ENCODE measurements around the gene HTR2A.

Gene HTR2A

GRCh38 chr13:46803586-46803985 lies 93.3 kb downstream of the HTR2A start:
- DNase-seq: no peak

DNA sequence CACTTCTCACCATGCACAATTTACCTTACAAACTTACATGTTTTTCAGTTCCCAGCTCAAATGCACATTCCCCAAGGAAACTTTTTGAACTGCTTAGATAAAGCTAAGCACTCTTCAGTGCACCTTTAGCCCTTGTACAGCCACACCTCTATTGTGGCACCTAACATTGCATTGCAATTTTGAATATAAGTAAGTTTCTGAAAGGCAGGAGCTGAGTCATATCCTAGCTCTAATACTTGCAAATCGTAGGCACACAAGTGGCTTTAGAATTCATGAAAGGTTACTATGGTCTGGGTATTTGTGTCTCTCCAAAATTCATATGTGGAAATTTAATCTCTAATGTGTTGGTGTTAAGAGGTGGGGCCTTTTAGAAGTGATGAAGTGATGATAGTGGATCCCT lies 95.0 kb downstream of the HTR2A start:
- no peak for DNase-seq

- DNase-seq: no peak
Observed at GRCh38 chr13:46799139-46799538, 97.7 kb downstream of the HTR2A start.

- DNase-seq: no peak
Observed at GRCh38 chr13:46797501-46798237, 99.2 kb downstream of the HTR2A start.

GRCh38 chr13:46796515-46797474 lies 100.1 kb downstream of the HTR2A start, which contains the start of gene ESD:
TSS of gene ESD (minus strand) at chr13:46797161. CDS start at chr13:46791413, 5,748 bp downstream.
- peak; percentile 80 for DNase-seq

DNA sequence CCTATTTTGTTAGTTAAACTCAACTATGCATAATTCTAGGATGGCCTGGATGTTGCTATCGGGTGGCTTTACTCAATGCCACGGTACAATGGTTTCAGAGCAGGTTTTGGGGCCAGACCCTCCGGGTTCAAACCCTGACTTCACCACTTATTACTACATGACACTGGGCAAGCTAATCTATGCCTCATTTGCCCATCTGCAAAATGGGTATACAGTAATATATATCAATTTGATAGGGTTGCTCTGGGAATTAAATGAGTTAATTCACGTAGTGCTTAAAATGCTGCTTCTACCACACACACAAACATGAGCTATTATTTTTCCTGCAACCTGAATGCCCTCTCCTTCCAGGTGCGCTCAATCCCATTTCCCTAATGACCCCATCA lies 100.7 kb downstream of the HTR2A start:
- DNase-seq: no peak

DNA sequence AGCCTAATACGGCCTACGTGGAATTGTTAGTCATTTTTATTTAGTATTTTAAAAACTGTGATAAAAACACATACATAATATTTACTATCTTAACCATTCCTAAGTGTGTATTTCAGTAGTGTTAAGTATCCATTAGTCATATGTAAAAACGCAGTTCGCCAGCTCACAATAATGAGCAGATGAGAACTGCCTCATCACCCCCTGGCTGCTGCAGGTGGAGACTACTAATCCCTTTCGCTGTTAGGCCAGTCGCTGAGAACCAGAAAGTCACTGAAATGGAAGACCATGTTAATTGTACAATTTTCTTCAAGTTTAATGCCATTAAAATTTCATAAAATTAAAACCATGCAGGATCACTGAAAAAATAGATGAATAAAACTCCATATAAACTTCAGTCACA lies 101.5 kb downstream of the HTR2A start:
- no peak for DNase-seq

DNA sequence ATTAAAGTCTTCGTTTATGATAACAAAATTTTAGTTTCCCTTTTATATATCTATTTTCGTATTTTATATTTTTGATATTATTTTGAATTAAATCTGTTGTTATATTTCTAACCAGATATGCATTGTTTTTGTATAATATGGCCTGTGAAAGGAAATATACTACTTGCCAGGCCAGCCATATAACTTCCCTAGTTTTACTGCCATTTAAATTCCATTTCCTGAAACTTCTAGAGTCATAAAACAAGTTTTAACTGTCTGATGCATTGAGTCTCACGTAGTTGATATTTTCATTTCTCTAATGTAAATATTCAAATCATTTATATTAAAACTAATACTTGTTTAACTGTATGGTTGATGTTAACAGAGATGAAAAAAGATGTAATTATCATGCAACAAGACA lies 113.3 kb downstream of the HTR2A start:
- no peak for DNase-seq

DNA sequence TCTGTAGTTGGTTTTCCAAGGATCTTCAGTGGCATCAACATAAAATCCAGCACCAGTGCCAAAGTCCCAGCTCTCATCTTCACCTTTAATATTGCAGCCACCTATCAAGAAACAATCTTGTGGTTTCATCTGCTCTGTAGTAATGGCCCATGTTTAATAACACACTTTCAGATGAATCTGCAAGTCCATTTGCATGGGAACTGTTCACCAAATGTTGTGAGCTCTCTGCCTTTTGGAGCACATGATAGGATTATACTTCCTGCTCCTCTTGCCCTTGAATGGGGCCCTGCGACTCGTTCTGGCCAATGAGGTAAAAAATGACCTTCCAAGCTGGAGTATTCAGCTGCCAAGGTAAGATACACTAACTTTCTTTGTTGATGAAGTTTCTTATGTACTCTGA lies 114.2 kb downstream of the HTR2A start:
- no peak for DNase-seq

- no peak for DNase-seq
Observed at GRCh38 chr13:46782066-46782465, 114.8 kb downstream of the HTR2A start.

Data from NCI-H2107 (cell line).